Heart left ventricle (tissue), 13 donors: ENCODE data around the gene STRA8.

Experiments
- CTCF ChIP-seq, 12 donors: fragments of 200-600 bp; sonication (generic) in 4 of 12; IDR thresholded peaks; one replicate each; pipeline versions ENCODE4 v1.5.0 to v1.8.0; 2018 to 2022; ENCODE audit warnings: antibody characterized with exemption in 12 of 12, mild to moderate bottlenecking in 5 of 12
- POLR2A ChIP-seq, 2 donors: fragments of 450-650 bp; IDR thresholded peaks; one replicate each; pipeline ENCODE4 v1.6.1; 2017; ENCODE audit warnings: antibody characterized with exemption in 2 of 2, mild to moderate bottlenecking in 2 of 2, moderate library complexity in 2 of 2
- donor health status: ischemic (EF 13 %, LVEDD 7.1; RV severe dilation, severe dysfunction).
- donor health status: DM: no; HTN: yes; CAD: no.
- donor health status: DM: no; HTN: no; CAD: no.
- donor health status: ischemic (EF 25% LVEDD 6.9; RV normal size, moderate dysfunction).
- donor health status: ischemic (EF 25% LVEDD 5.7; RV mildly dilated, moderate dysfunction).
- donor health status: ischemic (EF 35%, LVEDD 5.7; RV mildly dilated, moderate dysfunction).
- donor health status: nonischemic (EF 11% LVEDD 7.7; RV severe dilation, severe dysfunction).
- donor health status: DM: yes; HTN: yes; CAD: no.
- donor health status: PGD.
- donor health status: ischemic (EF 29% LVEDD 5.4; RV normal size, mild dysfunction).
- donor health status: nonischemic (EF 23%, LVEDD 6.1; RV moderate dilation, normal function).

DNA sequence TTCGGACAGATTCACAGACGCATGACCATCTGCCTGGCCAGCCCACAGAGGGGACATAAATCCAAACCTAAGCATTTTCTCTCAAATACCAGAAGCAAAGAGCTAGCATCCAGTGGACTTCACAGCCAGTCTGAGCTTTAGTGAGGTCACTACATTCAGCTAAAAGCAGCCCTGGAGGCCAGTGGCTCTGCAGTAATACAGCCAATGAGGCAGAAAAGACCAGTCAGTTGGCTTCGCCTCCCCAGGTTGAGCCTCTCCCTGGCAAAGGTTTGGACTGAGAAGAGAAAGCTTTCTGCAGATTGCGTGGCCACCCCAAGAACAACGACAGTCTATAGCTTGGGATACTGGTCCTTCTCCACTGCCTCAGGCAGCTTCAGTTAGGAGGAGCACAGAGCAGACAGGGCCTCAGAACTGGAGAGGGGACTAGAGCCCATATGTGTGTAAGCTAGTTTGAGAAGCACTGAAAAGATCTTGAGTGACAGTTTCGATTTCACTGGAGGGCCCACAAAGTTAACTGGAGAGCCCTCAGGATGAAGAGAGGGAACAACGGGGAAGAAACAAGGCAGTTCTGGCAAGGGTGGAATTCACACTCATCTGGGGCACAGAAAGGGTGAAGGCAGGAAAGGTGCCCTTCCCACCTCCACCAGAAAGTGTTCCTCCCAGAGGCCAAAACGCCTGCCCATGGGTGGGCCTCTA lies 26.1 kb upstream of the STRA8 start:
- TF ChIP-seq CTCF (IDR thresholded peaks at IDR 0.05) (no peak), POLR2A (IDR thresholded peaks at IDR 0.05) (no peak)
